HG03025 (cell line): ENCODE measurements around the gene CARD19.
"Not testable (repeated sequence)": the region's sequence is repeated elsewhere in the genome, so short reads cannot be mapped to it uniquely, and the experiment has no call there.

Experiments
- ATAC-seq: cut with Tn5 transposase; IDR thresholded peaks from one replicate; pipeline ENCODE4 v1.9.1; 2021; ENCODE audit warnings: mild to moderate bottlenecking, moderate library complexity; ENCODE audit not compliant: unreplicated experiment, low FRiP score

CARD19 gene

DNA sequence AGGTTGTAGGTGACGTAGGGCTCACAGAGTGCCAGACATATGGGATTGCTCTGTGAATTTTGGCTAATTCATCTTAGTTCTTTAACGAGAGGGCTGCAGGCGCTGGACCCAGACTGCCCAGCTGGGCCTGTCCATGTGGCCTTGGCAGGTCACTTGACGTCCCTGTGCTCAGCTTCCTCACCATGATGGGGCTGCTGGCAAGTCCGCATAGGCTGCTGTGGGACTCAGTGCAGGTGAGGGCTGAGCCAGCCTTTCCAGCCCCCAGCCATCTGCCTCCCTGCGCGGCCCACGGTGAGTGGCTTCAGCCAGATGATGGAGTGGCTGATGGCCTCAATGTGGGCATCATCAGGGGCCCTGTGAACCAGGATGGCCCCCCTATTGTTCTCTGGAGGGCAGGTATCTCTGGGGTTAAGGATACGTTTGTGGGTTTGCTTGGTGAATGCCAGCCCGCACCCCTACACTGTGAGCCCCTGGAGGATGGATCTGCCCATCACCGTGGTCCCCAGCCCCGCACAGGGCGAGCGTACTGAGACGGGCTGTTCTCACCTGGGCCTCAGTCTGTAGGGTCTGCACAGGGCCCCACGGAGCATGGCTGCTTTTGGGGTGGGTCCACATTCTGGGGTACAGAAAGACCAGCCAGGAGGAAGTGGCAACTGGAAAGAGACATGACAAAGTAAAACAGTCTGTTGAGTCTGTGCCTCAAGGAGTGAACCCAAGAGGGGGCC is 3.7 kb downstream of the CARD19 start:
- no peak for ATAC-seq

DNA sequence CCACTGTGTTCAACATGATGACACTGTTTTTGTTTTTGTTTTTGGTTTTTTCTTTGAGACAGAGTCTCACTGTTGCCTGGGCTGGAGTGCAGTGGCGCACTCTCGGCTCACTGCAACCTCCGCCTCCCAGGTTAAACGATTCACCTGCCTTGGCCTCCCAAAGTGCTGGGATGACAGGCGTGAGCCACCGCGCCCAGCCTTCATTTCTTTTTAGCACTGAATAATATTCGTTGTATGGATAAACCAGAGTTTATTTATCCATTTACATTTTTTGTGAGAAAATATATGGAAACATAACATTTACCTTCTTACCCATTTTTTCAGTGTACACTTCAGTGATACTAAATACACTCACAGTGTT is 4.2 kb downstream of the CARD19 start:
- no peak for ATAC-seq

DNA sequence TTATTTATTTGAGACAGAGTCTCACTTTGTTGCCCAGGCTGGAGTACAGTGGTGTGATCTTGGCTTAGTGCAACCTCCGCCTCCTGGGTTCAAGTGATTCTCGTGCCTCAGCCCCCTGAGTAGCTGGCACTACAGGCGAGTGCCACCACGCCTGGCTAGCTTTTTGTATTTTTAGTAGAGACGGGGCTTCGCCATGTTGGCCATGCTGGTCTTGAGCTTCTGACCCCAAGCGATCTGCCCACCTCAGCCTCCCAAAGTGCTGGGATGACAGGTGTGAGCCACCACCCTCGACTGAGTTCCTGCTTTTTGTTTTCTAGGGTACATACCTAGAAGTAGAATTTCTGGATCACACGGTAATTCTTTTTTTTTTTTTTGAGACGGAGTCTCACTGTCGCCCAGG is 5.1 kb downstream of the CARD19 start:
- ATAC-seq, result not testable (repeated sequence)

DNA sequence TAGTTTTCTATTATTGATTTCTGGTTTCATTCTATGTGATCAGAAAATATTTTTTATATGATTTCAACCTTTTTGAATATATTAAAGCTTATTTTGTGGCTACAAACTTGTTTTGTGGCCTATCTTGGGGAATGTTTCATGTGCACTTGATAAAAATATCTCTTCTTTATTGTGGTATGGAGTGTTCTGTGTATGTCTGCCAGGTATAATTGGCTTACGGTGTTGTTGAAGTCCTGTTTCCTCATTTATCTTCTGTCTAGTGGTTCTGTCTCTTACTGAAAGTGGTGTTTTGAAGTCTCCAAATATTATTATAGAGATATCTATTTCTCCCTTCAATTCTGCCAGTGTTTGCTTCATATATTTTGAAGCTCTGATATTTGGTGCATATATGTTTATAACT is 9.6 kb downstream of the CARD19 start:
- no peak for ATAC-seq

DNA sequence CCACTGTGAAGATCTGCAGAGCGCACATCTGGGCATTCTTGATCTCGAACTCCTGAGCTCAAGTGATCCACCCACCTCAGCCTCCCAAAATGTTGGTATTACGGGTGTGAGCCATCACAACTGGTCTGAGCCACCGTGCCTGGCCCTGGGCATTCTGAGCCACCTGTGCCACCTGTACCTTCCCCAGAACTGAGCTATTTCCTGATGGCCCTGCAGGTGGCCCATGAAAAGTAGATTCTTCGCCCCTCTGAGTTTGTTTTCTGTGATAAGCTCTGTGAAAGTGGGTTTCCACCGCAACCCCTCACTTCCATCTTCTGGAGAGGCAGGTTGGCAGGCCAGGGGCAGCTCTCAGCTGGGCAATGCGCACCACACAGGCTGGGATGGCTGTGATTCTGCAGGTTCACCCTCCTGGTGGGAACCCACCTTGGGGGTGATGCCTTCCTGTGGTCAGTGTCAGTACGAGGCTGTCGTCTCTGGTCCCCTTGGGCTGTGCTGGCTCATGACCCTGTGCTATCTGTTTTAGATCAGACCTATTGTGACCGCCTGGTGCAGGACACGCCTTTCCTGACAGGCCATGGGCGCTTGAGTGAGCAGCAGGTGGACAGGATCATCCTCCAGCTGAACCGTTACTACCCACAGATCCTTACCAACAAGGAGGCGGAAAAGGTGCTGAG is 11.3 kb downstream of the CARD19 start:
- no peak for ATAC-seq

DNA sequence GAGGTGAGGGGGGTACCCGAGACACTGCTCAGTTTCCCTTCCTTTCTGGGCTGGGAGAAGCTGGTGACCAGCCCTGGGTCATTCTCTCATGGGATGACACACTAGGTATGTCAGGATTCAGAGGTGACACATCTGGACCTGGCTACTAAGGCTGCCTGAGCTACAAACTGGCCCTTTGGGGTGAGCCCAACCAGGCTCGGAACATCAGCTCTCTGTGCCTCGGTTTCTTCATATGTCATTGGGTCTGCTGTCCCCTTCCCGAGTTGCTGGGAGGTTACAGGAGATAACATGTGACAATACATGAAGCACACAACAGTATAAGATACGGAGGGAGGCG is 11.8 kb downstream of the CARD19 start:
- ATAC-seq, result no peak

DNA sequence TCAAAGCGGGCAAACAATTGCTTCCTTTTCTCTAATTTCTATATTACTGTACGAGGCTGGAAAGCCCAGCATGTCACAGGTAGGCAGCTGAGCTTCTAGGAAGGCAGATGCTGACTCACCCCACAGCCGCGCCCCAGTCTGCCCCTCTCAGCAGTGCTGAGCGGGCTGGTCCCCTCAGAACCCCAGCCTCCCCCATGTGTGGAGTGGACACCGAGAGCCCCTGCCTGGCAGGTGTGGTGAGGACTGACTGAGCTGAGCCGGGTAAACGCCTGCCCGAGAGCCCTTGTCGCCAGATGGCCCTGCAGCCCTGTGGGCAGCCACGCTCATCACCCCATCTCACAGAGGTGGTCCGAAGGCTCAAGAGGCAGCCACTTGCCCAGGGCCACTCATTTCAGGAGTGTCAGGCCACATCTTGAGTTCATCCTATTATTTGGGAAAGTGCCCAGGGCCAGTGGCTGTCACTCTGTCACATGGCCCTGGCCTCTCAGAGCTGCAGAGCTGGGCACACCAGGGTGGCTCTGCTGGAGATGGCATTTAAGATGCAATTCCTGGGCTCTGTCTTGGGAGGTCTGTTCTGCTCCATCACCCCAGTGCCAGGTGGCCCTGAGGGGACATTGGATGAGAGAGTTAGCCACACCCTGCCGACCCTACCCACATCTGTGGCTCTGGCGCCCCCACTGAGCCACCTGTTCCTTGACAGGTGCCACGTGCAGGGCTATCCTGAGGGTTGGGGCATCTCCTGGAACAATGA is 12.4 kb downstream of the CARD19 start:
- no peak for ATAC-seq

DNA sequence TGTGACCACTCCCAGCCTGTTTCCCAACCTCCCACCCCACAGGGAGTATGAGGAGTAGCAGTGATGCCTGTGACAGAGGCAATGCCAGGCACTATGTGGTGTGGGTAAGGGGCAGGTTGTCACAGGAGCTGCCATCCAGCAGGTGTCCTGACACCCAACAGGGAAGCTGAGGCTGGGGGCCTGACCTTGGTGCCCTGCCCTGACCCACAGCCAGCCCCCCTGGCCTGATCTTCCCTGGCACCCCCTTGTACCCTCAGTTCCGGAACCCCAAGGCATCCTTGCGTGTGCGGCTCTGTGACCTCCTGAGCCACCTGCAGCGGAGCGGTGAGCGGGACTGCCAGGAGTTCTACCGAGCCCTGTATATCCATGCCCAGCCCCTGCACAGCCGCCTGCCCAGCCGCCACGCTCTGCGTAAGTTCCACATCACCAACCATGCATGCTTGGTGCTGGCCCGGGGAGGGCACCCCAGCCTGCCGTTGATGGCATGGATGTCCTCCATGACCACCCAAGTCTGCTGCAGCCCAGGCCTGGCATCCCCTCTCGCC is 14.4 kb downstream of the CARD19 start:
- ATAC-seq, result no peak

DNA sequence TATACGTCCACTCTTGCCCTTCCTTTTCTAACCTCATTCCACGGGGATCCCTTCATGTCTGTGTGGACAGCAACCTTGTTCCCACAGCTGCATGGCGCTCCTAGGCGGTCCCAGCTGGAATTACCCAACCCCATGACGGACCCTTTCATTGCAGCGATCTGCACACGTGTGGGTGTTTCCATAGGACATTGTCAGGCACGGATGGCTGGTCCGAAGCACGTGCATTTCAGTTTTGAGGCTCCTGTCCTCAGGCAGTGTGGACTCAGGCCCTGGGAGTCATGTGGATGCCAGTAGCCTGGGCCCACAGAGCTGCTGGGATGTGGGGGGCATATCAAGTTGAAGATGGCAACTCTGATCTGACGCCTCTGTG is 15.0 kb downstream of the CARD19 start:
- ATAC-seq, result no peak

DNA sequence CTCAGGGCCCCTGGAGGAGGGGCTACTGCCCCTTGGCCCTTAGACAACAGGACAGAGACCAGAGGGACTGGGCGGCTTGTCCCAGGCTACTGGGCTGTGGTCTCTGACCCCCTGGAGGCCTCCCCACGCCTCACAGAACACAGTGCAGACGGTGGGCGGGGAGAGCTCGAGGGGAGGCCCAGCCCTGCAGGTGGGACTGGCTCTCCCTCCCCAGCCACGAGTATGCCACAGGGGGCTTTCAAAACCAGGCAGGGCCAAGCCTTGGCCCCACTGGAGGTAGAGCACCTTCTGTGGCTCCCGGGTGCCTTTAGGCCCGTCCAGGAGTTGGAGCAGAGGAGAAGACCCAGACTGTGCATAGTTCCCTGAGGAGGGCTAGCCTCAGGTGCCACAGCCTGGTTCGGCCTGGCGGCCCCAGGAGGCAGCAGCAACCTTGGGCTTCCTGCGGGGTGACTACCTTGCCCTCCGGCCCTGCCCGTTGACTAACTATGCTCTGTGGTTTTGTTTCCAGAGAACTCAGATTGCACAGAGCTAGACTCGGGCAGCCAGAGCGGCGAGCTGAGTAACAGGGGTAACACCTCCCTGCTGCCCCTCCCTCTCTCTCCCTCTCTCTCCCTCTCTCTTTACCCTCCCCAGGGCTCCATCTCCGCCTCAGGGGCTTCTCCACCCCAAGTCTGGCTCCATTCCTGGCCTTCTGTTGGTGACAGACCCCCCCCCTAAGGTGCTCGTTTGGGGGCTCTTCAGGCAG is 15.5 kb downstream of the CARD19 start:
- ATAC-seq, result no peak

DNA sequence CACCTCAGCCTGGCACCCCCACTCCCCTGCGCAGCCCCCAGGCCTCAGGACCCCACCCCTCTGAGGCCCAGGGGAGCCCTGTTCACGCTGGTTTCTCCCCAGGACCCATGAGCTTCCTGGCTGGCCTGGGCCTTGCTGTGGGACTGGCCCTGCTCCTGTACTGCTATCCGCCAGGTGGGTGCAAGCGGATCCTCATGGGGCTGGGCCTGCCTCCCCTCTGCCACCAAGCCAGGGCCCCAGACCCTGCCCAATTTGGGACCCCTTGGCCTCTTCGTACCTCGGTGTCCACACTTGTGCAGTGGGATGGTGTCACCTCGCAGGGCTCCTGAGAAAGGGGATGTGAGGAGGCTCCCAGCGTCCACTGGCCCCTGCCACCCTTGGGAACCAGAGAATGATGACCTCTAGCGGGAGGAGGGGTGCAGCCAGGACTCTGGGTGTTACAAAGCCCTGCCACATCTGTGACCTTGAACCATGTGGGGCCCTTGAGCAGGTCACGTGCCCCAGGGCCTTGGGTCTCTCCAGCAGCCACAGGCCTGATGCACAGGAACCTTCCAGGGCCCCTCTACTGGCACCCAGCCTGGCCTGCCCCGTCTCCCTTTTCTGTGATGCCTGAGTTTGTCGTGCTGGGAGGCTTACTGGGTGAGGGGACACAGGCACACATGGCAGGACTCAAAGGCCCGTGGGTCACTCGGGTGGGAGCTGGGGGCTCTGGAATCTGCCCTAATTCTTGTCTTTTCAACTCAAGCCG is 16.3 kb downstream of the CARD19 start:
- ATAC-seq, result no peak

DNA sequence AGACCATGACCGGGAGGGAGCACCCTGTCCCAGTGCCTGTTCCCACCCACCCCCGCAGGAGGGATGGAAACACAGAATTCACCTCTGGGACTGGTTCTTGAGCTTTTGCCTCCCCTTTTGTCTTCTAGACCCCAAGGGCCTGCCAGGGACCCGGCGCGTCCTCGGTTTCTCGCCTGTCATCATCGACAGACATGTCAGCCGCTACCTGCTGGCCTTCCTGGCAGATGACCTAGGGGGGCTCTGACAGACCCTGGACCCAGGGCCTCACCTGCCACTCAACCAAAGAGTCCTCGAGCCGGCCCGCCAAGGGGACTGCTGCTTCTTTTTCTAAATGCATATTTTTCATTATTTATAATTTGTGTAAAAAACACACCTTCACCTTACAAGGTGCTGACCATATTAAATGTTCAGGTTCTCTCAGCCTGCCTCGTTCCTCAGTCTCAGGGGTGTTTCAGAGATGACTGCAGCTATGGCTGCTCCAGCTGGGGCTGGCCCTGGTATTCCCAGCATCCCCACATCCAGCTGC is 16.9 kb downstream of the CARD19 start:
- ATAC-seq, result no peak

DNA sequence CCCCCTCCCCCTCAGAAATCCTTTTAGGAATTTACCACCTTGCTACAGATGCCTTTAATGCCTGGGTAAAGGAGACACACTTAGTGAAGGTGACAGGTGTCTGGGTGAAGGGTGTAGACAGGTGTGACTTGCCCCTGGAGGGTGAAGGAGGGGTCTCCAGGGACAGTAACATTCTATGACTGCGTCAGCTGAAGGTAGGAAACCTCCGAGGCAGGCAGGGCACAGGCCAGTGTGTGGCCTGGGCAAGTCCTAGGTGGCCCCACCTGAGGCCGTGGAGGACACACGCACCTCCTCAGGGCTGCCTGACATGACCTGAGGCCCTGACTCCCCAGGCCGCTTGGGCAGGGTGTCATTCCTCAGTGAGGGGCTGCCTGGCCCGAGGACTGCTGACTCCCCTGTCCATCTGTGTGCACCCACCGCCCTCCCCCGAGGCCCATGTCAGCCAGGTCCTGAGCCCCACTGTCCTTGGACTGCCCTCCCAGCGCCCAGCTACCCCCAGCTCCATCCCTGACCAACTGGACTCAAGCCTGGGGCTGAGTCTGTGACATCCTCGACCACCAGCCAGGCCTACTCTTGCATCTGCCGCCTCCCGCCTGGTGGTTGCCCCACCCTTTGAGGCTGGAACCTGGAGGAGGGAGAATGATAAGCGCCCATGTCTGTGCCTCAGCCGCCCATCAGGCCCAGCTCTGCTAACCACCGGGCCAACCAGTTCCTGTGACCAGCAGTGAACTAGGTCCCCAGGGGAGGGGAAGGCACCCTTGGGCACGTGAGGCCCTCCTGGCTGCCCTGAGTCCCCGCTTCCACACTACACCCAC is 18.4 kb downstream of the CARD19 start:
- ATAC-seq, result no peak

DNA sequence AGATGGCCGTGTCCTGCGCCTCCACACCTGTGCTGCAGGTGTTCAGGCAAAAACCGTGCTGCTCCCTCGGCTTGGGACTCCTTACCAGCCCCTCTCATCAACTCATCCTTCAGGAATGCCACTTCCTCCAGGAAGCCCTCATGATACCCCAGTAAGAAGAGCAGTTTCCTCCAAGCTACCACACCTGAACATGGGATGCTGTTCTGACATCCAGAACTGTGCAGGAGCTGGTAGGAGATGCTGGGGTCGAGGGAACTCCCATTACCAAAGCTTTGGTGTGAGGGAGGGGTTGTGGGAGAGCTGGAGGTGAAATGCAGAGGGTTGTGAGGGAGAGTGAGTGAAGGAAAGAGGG is 18.9 kb downstream of the CARD19 start:
- no peak for ATAC-seq

DNA sequence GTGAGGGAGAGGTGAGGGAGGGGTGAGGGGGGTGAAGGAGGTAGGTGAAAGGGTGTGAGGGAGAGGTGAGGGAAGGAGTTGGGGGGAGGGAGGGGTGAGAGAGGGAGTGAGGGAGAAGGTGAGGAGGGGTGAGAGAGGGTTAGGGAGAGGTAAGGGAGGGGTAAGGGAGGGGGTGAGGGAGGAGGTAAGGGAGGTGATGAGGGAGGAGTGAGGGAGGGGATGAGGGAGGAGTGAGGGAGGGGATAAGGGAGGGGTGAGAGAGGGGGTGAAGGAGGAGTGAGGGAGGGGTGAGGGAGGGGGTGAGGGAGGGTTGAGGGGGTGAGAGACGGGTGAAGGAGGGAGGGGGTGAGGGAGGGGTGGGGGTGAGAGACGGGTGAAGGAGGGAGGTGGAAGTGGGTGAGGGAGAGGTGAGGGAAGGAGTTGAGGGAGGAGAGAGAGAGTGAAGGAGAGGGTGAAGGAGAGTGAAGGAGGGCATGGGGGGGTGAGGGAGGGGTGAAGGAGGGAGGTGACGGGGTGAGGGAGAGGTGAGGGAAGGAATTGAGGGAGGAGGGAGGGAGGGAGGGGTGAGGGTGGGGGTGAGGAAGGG is 19.6 kb downstream of the CARD19 start:
- ATAC-seq, result no peak

DNA sequence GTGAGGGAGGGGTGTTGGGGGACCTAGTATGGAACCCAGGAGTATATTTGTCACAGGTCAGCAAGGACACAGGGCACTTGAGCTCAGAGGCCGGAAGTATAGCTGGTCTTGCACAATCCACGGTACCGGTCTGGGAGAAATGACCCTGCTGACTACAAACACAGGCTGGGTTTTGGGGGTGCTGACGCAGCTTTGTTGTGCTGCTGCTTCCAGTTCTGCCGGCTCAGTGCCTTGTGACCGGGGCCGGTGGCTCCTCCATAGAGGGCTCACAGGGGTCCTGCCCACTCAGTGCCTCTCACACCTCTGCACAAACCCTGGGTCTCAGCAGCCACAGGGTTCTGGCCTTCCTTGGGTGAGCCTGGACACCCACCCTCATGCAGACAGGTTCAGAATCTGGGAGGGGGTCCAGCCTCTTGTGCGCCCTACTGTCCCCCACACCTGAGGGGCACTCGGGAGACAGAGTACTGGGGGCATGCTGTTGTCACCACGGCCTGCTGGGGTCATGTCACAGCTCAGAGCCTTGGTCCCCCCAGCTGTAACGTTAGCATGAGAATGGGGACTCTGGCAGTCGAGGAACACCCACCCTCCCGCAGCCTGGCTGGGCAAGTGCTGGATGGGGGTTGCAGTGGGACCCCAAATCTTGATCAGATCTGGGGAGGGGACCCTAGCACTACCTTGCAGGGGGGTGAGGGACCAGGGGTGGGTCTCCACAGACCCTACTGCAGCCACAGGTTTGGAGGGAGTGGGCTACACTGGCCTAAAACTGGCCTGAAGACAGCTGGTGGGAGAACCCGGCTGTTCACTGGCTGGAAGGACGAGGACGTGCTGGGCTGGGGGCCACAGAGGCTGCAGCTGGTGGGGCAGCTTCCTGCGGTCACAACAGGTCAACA is 20.3 kb downstream of the CARD19 start:
- no peak for ATAC-seq

DNA sequence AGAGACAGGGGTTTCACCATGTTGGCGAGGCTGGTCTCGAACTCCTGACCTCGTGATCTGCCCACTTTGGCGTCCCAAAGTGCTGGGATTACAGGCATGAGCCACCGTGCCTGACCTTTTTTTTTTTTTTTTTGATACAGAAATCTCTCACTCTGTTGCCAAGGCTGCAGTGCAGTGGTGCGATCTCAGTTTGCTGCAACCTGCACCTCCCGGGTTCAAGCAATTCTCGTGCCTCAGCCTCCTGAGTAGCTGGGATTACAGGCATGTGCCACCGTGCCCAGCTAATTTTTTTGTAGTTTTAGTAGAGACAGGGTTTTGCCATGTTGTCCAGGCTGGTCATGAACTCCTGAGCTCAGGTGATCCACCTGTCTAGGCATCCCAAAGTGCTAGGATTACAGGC is 21.5 kb downstream of the CARD19 start:
- ATAC-seq, result not testable (repeated sequence)
